ENCODE data around the gene NFATC4. TPM values are rescaled to one million over a fixed set of nuclear protein-coding genes. Genes with fewer than 3 reads are reported as not detected.
A peak's percentile ranks its signal among the peaks of the same experiment; 100 is the strongest.
"Not testable (repeated sequence)": the region's sequence is repeated elsewhere in the genome, so short reads cannot be mapped to it uniquely, and the experiment has no call there.

Gene NFATC4
- total RNA-seq, 1 donor from 2014 or later = 11.4 TPM

DNA sequence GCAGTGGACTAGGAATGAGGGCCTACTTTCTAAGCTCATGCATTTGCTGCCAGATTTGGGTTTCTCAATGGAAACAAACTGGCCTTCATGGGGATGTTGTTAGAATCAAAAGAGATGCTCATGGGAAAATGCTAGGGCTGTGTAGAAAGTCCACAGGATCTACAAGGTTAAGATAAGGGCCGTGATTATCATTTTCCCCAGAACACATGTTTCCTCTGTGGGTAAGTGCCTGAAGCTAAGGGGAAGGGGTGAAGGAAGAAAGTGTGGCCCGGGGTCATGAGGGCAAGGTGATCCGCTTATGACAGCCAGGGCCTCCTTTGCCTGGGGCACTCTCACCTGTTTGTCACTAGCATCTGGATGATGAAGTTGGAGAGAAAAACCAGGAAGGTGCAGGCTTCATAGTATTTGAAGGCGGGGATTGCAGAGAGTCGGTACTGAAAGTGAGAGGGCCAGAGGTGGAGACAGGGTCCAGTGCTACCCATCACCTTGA lies 42.9 kb upstream of the NFATC4 start:
- no peaks in the 10 kb centered on the region for H3K4me1 Mint-ChIP-seq (ENCODE audit: low read depth, unreplicated experiment)
- no peak for DNase-seq
- H3K4me3 Mint-ChIP-seq (ENCODE audit: unreplicated experiment) = no peak overlapping the region
- peaks cover 5% of the 10 kb centered on the region for H3K27me3 Mint-ChIP-seq (ENCODE audit: unreplicated experiment)
- TF ChIP-seq, protein P1, sequence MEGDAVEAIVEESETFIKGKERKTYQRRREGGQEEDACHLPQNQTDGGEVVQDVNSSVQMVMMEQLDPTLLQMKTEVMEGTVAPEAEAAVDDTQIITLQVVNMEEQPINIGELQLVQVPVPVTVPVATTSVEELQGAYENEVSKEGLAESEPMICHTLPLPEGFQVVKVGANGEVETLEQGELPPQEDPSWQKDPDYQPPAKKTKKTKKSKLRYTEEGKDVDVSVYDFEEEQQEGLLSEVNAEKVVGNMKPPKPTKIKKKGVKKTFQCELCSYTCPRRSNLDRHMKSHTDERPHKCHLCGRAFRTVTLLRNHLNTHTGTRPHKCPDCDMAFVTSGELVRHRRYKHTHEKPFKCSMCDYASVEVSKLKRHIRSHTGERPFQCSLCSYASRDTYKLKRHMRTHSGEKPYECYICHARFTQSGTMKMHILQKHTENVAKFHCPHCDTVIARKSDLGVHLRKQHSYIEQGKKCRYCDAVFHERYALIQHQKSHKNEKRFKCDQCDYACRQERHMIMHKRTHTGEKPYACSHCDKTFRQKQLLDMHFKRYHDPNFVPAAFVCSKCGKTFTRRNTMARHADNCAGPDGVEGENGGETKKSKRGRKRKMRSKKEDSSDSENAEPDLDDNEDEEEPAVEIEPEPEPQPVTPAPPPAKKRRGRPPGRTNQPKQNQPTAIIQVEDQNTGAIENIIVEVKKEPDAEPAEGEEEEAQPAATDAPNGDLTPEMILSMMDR (IDR thresholded peaks at IDR 0.05; ENCODE audit: partially characterized antibody, unreplicated experiment) = no peak
- no peaks in the 10 kb centered on the region for H3K36me3 Mint-ChIP-seq (ENCODE audit: unreplicated experiment)
- H3K9me3 Mint-ChIP-seq (ENCODE audit: unreplicated experiment) = no peaks in the 10 kb centered on the region
- H3K27ac Mint-ChIP-seq (ENCODE audit: unreplicated experiment) = peak overlapping the region; percentile 28

DNA sequence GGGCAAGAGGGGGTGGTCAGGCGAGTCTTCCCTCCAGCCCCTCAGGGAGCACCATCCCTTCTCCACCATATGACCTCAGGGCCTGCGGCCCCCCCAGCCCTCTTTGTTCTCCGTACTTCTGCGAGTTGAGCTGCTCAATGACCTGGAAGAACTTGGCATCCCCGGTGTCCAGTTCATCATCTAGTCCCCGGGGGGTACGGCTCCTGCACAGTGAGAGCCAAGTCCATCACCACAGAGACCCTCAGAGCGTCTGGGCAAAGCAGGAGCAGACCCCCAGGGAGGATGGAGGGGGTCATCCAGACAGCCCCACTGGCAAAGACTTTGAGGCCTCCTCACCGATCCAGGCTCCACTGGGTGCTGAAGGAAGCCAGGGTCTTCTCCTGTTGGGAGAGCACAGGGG lies 42.0 kb upstream of the NFATC4 start:
- Mint-ChIP-seq H3K27me3 (ENCODE audit: unreplicated experiment) (peaks cover 10% of the 10 kb centered on the region), H3K9me3 (ENCODE audit: unreplicated experiment) (peaks cover 3% of the 10 kb centered on the region), H3K27ac (ENCODE audit: unreplicated experiment) (no peak overlapping the region), H3K4me3 (ENCODE audit: unreplicated experiment) (no peak overlapping the region), H3K36me3 (ENCODE audit: unreplicated experiment) (no peaks in the 10 kb centered on the region), H3K4me1 (ENCODE audit: low read depth, unreplicated experiment) (no peaks in the 10 kb centered on the region)
- TF ChIP-seq, protein P1 (IDR thresholded peaks at IDR 0.05; ENCODE audit: partially characterized antibody, unreplicated experiment) = no peak
- DNase-seq = no peak

DNA sequence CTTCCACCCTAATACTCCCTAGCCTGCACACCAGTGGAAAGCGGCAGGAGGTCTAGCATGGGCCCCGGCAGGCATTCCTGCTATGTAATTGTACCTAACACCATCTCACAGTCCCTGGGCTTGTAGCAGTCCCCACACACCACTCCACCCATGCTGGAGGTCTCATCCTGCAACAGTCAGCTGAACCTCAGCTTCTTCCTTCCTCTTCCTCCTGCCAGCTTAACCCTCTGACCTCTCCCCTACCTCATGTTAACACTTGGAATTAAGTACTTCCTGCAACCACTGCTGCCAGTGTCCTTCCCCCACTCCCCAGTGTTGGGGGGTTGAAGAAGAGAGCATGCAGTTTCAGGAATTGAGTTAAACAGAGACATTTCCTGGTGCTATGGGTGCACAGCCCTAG lies 40.7 kb upstream of the NFATC4 start:
- no peak for DNase-seq
- H3K9me3 Mint-ChIP-seq (ENCODE audit: unreplicated experiment) = peaks cover 7% of the 10 kb centered on the region
- peaks cover 3% of the 10 kb centered on the region for H3K36me3 Mint-ChIP-seq (ENCODE audit: unreplicated experiment)
- H3K27me3 Mint-ChIP-seq (ENCODE audit: unreplicated experiment) = peaks cover 16% of the 10 kb centered on the region
- peaks cover 4% of the 10 kb centered on the region for H3K4me1 Mint-ChIP-seq (ENCODE audit: low read depth, unreplicated experiment)
- TF ChIP-seq, protein P1 (IDR thresholded peaks at IDR 0.05; ENCODE audit: partially characterized antibody, unreplicated experiment) = no peak
- H3K4me3 Mint-ChIP-seq (ENCODE audit: unreplicated experiment) = no peak overlapping the region
- H3K27ac Mint-ChIP-seq (ENCODE audit: unreplicated experiment) = no peak overlapping the region

DNA sequence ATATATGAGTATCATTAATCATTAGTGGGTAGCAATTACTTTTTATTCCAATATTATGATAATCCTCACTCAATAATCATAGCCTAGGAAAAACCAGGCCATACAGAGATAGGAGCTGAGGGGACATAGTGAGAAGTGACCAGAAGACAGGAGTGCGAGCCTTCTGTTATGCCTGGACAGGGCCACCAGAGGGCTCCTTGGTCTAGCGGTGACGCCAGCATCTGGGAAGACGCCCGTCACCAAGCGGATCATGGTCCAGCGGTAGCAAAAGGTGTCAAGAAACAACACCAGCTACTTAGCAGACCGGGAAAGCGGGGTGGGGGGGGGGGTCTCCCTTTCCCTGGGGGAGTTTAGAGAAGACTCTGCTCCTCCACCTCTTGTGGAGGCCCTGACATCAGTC lies 40.1 kb upstream of the NFATC4 start:
- peak; percentile 69 for DNase-seq
- H3K4me3 Mint-ChIP-seq (ENCODE audit: unreplicated experiment); H3K9me3 Mint-ChIP-seq (ENCODE audit: unreplicated experiment); H3K4me1 Mint-ChIP-seq (ENCODE audit: low read depth, unreplicated experiment); H3K36me3 Mint-ChIP-seq (ENCODE audit: unreplicated experiment); H3K27ac Mint-ChIP-seq (ENCODE audit: unreplicated experiment): not testable (repeated sequence)
- TF ChIP-seq, protein P1 (IDR thresholded peaks at IDR 0.05; ENCODE audit: partially characterized antibody, unreplicated experiment) = peak; percentile 65
- peaks cover 17% of the 10 kb centered on the region for H3K27me3 Mint-ChIP-seq (ENCODE audit: unreplicated experiment)

DNA sequence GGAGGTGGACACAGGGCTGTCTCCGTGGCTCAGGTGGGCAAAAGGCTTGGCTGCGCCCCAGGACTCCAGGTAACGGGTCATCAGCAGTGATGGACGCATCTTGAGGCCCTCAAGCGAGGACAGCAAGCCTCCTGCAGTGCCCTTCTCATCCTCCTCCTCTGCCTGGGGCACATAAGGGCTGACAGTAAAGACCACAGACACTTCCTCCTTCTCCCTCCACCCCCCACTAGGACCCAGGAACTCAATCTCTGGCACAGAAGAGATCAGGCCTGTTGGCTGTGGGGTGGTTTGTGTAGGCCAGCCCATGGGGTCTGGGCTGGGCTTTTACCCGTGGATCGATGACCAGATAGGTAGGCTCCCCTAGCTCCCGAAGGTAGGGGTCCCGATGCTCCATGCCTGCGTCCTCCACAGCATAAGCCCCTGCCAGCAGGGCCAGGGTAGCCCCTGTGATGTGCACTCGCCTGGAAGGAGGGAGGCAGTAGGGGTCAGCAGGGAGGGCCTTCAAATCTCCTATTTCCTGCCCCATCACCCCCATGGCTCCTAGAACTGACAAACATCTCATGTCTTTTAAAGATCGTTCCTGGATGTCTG lies 38.8 kb upstream of the NFATC4 start:
- no peak overlapping the region for H3K4me3 Mint-ChIP-seq (ENCODE audit: unreplicated experiment)
- peaks cover 21% of the 10 kb centered on the region for H3K27me3 Mint-ChIP-seq (ENCODE audit: unreplicated experiment)
- H3K36me3 Mint-ChIP-seq (ENCODE audit: unreplicated experiment) = peaks cover 4% of the 10 kb centered on the region
- DNase-seq = no peak
- peaks cover 6% of the 10 kb centered on the region for H3K4me1 Mint-ChIP-seq (ENCODE audit: low read depth, unreplicated experiment)
- H3K9me3 Mint-ChIP-seq (ENCODE audit: unreplicated experiment) = peaks cover 9% of the 10 kb centered on the region
- TF ChIP-seq, protein P1 (IDR thresholded peaks at IDR 0.05; ENCODE audit: partially characterized antibody, unreplicated experiment) = no peak
- H3K27ac Mint-ChIP-seq (ENCODE audit: unreplicated experiment) = no peak overlapping the region

All from glutamatergic neuron (in vitro differentiated cells).